MCF 10A (cell line): ENCODE measurements around the gene IRF2BP2. TPM values are rescaled to one million over a fixed set of nuclear protein-coding genes. Genes with fewer than 3 reads are reported as not detected.

Experiments used
- BruUV-seq: library from RNA; stranded (reverse); fragments of 400-500 nt; replicated peaks from 2 replicates; lab custom pipeline; 2021; lab: Mats Ljungman, UMichigan
- CTCF ChIA-PET: fragments of 300-600 bp; sonication (Branson Sonifier 250); formaldehyde crosslinking; extraction: SDS; loops from one replicate; lab custom pipeline; 2021; ENCODE audit warnings: antibody characterized with exemption, inconsistent platforms; lab: Yijun Ruan, JAX
- POLR2A ChIA-PET: fragments of 300-600, 350-650 bp; sonication (Branson Sonifier 250); formaldehyde crosslinking; extraction: SDS; loops from one replicate; lab custom pipeline; 2020; ENCODE audit warnings: antibody characterized with exemption, inconsistent platforms; lab: Yijun Ruan, JAX
- DNase-seq: peaks from one replicate; pipeline ENCODE4 v3.0.0-alpha.2; 2018; ENCODE audit not compliant: unreplicated experiment
- H3K27ac Mint-ChIP-seq: one replicate; pipeline ENCODE4 v1.8.0; 2022; ENCODE audit warnings: mild to moderate bottlenecking, low read depth, mixed read lengths; ENCODE audit not compliant: unreplicated experiment
- H3K27me3 Mint-ChIP-seq: one replicate; pipeline ENCODE4 v1.8.0; 2022; ENCODE audit warnings: mixed read lengths; ENCODE audit not compliant: insufficient read depth, unreplicated experiment
- H3K36me3 Mint-ChIP-seq: one replicate; pipeline ENCODE4 v1.8.0; 2022; ENCODE audit warnings: mild to moderate bottlenecking, moderate library complexity, mixed read lengths; ENCODE audit not compliant: insufficient read depth, unreplicated experiment
- H3K4me1 Mint-ChIP-seq: one replicate; pipeline ENCODE4 v1.8.0; 2022; ENCODE audit warnings: mixed read lengths; ENCODE audit not compliant: insufficient read depth, unreplicated experiment
- H3K4me3 Mint-ChIP-seq: one replicate; pipeline ENCODE4 v1.8.0; 2022; ENCODE audit warnings: mild to moderate bottlenecking, moderate library complexity, mixed read lengths; ENCODE audit not compliant: unreplicated experiment
- H3K9me3 Mint-ChIP-seq: one replicate; pipeline ENCODE4 v1.8.0; 2022; ENCODE audit warnings: mixed read lengths; ENCODE audit not compliant: unreplicated experiment
- intact Hi-C: fragments of 100-400 bp; cut with micrococcal nuclease; formaldehyde crosslinking; loops from 2 replicates; pipeline ENCODE4 v1.14.1; 2022
- total RNA-seq: library from RNA; stranded (reverse); gene quantifications from 2 replicates; pipeline ENCODE4 v1.2.3, GENCODE V29; 2022
- TF ChIP-seq, protein P1 (sequence below): fragments of 200-600 bp; IDR thresholded peaks from one replicate; pipeline ENCODE4 v1.8.0; 2022; ENCODE audit warnings: antibody characterized with exemption, mild to moderate bottlenecking; ENCODE audit not compliant: unreplicated experiment

The IRF2BP2 gene
- total RNA-seq, 1 experiment from 2014 or later, result 217 TPM

DNA sequence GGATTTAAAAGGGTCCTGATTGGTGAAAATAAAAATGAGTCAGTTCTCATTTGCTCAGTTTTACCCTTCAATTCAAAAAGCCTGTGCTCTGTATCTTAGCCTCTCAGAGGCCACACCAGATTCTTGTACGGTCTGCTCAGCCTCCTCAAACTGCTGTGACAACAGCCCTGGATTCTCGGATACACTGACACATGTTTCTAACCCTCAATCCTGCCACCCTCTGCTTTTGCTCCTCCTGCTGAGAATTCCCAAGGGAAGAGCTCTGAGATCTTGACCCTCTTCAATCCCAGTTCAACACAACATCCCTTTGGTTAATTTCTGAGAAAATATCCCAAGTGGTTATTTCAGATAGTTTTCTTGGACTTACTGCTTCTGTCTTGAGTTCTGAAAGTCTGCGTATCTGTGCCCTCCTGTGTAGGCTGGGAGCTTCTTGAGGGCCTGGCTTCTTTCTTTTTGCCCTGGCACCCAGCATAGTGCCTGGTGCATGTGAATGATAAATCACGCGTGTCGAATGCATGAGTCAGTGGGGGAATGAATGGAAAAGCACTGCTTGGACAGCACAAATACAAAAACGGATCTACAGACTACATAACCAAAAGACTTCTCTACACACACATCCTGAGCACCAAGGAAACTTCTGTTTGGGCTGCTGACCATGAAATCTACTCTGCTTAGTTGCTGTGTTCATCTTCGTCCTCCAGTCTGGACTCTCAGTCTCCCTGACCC, 24.5 kb downstream of the IRF2BP2 start:
- Mint-ChIP-seq H3K36me3 (no peaks in the 10 kb centered on the region), H3K27me3 (no peaks in the 10 kb centered on the region), H3K9me3 (no peaks in the 10 kb centered on the region), H3K4me3 (no peak overlapping the region), H3K27ac (no peak overlapping the region), H3K4me1 (peaks cover 27% of the 10 kb centered on the region)
- TF ChIP-seq, protein P1, sequence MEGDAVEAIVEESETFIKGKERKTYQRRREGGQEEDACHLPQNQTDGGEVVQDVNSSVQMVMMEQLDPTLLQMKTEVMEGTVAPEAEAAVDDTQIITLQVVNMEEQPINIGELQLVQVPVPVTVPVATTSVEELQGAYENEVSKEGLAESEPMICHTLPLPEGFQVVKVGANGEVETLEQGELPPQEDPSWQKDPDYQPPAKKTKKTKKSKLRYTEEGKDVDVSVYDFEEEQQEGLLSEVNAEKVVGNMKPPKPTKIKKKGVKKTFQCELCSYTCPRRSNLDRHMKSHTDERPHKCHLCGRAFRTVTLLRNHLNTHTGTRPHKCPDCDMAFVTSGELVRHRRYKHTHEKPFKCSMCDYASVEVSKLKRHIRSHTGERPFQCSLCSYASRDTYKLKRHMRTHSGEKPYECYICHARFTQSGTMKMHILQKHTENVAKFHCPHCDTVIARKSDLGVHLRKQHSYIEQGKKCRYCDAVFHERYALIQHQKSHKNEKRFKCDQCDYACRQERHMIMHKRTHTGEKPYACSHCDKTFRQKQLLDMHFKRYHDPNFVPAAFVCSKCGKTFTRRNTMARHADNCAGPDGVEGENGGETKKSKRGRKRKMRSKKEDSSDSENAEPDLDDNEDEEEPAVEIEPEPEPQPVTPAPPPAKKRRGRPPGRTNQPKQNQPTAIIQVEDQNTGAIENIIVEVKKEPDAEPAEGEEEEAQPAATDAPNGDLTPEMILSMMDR, result no peak
- DNase-seq, result no peak
- ChIA-PET CTCF (interaction anchor here (0.9 to 2.2 kb wide), 6 partner anchors 9 to 86 kb away, joined by 3 to 8 read pairs (median 4); no protein-coding TSS in a partner anchor), POLR2A (interaction anchor here (1.0 to 1.8 kb wide), 5 partner anchors 10 to 365 kb away, joined by 3 to 8 read pairs (median 4); no protein-coding TSS in a partner anchor)
- BruUV-seq, result no TSS peak
- intact Hi-C loops, result no loop called here

- Mint-ChIP-seq H3K36me3 (no peaks in the 10 kb centered on the region), H3K4me3 (no peak overlapping the region), H3K4me1 (peaks cover 24% of the 10 kb centered on the region), H3K27me3 (no peaks in the 10 kb centered on the region), H3K27ac (no peak overlapping the region), H3K9me3 (no peaks in the 10 kb centered on the region)
- TF ChIP-seq, protein P1, result no peak
- intact Hi-C loops, result no loop called here
- DNase-seq, result no peak
- no TSS peak for BruUV-seq
- CTCF ChIA-PET, result interaction anchor here (0.9 to 2.2 kb wide), 8 partner anchors 8 to 469 kb away, joined by 3 to 8 read pairs (median 4); no protein-coding TSS in a partner anchor
- POLR2A ChIA-PET, result interaction anchor here (1.0 to 1.8 kb wide), 6 partner anchors 9 to 366 kb away, joined by 3 to 8 read pairs (median 4); no protein-coding TSS in a partner anchor
These were observed 25.1 kb downstream of the IRF2BP2 start for GRCh38 chr1:234584926-234585325.

- Mint-ChIP-seq H3K27ac (no peak overlapping the region), H3K36me3 (no peaks in the 10 kb centered on the region), H3K27me3 (no peaks in the 10 kb centered on the region), H3K9me3 (no peaks in the 10 kb centered on the region), H3K4me3 (no peak overlapping the region), H3K4me1 (peaks cover 19% of the 10 kb centered on the region)
- no TSS peak for BruUV-seq
- intact Hi-C loops, result no loop called here
- TF ChIP-seq, protein P1, result no peak
- DNase-seq, result no peak
- POLR2A ChIA-PET, result interaction anchor here (0.5 to 1.8 kb wide), 6 partner anchors 9 to 1294 kb away, joined by 3 to 8 read pairs (median 4); no protein-coding TSS in a partner anchor
- CTCF ChIA-PET, result interaction anchor here (0.7 to 2.2 kb wide), 4 partner anchors 14 to 469 kb away, joined by 3 to 8 read pairs (median 4); no protein-coding TSS in a partner anchor
These were observed 25.6 kb downstream of the IRF2BP2 start for GRCh38 chr1:234584420-234584805.

DNA sequence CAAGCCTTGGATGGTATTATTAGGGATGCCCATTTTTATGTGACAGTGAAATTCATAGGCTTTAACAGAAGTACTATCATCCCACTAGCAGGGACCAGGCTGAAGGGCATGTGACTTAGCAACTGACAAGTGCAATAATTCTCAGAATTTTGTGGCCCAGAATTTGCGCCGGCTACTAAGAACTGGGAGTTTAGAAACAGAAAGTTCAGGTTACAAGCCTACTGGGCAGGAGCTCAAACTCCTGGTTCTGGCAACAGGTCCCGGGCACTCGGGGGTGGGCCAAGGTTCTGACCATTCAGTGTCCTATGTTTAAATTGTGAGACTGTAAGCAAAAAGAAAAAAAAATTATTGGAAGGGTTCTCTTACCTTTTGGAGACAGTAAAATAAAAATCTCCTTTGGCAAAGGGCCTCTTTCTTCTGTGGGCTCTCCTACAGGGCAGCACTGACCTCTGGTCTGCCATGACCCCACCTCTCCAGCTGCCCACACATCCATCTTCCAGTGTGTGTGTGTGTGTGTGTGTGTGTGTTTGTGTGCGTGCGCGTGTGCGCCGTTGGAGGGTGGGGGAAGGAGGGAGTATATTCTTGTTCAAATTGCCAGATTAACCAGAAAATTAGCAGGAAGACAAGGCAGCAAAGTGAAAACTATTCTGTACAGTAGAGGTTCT, 26.1 kb downstream of the IRF2BP2 start:
- no peaks in the 10 kb centered on the region for H3K36me3 Mint-ChIP-seq
- TF ChIP-seq, protein P1, result no peak
- H3K4me1 Mint-ChIP-seq, result peaks cover 14% of the 10 kb centered on the region
- ChIA-PET POLR2A (interaction anchor here (0.5 to 1.8 kb wide), 9 partner anchors 8 to 1294 kb away, joined by 3 to 8 read pairs (median 4); partner anchors contain the start of gene TOMM20), CTCF (interaction anchor here (0.7 to 2.2 kb wide), 8 partner anchors 14 to 468 kb away, joined by 3 to 8 read pairs (median 4); no protein-coding TSS in a partner anchor)
- H3K27me3 Mint-ChIP-seq, result no peaks in the 10 kb centered on the region
- DNase-seq, result no peak
- H3K4me3 Mint-ChIP-seq, result no peak overlapping the region
- no peak overlapping the region for H3K27ac Mint-ChIP-seq
- no TSS peak for BruUV-seq
- H3K9me3 Mint-ChIP-seq, result no peaks in the 10 kb centered on the region
- intact Hi-C loops, result no loop called here
